HEK293 (cell line): ENCODE results near the gene CLASRP.

Experiments
- CTCF ChIA-PET: fragments of 350-600 bp; formaldehyde crosslinking; extraction: SDS; loops from one replicate; lab custom pipeline; 2021; ENCODE audit warnings: antibody characterized with exemption; lab: Yijun Ruan, JAX
- POLR2A ChIA-PET: fragments of 300-600 bp; formaldehyde crosslinking; extraction: SDS; loops from one replicate; lab custom pipeline; 2020; ENCODE audit warnings: antibody characterized with exemption, inconsistent platforms; lab: Yijun Ruan, JAX
- H3K27ac ChIP-seq: fragments of 200-500 bp; sonication (Bioruptor generic); 2 replicates; pipeline ENCODE4 v1.5.1; 2014; ENCODE audit warnings: low read depth, low read length, control low read depth, inconsistent platforms; ENCODE audit errors: extremely low read depth
- H3K36me3 ChIP-seq, 2 experiments: fragments of 200-500 bp in 1 of 2; sonication (Bioruptor generic) in 1 of 2; 1 replicate in 1 of 2; 2 replicates in 1 of 2; pipeline ENCODE4 v1.5.1; 2014 to 2017; ENCODE audit warnings: inconsistent platforms in 2 of 2, low read length in 2 of 2; ENCODE audit not compliant: control insufficient read depth in 2 of 2, insufficient read depth in 1 of 2
- H3K4me1 ChIP-seq: fragments of 200-500 bp; sonication (Bioruptor generic); 2 replicates; pipeline ENCODE4 v1.5.1; 2014; ENCODE audit warnings: mild to moderate bottlenecking, low read length, inconsistent platforms; ENCODE audit not compliant: control insufficient read depth, insufficient read depth
- H3K4me3 ChIP-seq: 2 replicates; pipeline ENCODE4 v1.5.1; 2011; ENCODE audit warnings: low read depth, mild to moderate bottlenecking, control low read depth, low read length, moderate library complexity
- H3K9me3 ChIP-seq: fragments of 200-500 bp; sonication (Bioruptor generic); 2 replicates; pipeline ENCODE4 v1.5.1; 2014; ENCODE audit warnings: low read depth, low read length, inconsistent platforms; ENCODE audit not compliant: control insufficient read depth, insufficient read depth
- GLIS2 ChIP-seq: fragments of 450-650 bp; formaldehyde crosslinking; IDR thresholded peaks from 2 replicates; pipeline ENCODE4 v1.5.1; 2016; ENCODE audit warnings: missing biosample characterization, missing genetic modification characterization
- KLF16 ChIP-seq: fragments of 450-650 bp; formaldehyde crosslinking; IDR thresholded peaks from 2 replicates; pipeline ENCODE4 v1.5.1; 2017; ENCODE audit warnings: missing biosample characterization, missing genetic modification characterization
- MYNN ChIP-seq: fragments of 450-650 bp; formaldehyde crosslinking; IDR thresholded peaks from 2 replicates; pipeline ENCODE4 v1.5.1; 2016; ENCODE audit warnings: missing biosample characterization, missing genetic modification characterization, borderline replicate concordance
- MZF1 ChIP-seq: fragments of 450-650 bp; formaldehyde crosslinking; IDR thresholded peaks from 2 replicates; pipeline ENCODE4 v1.5.1; 2017; ENCODE audit warnings: missing biosample characterization, missing genetic modification characterization, borderline replicate concordance
- SETDB1 ChIP-seq: IDR thresholded peaks from one replicate; pipeline ENCODE4 v1.6.1; 2017; ENCODE audit warnings: mild to moderate bottlenecking, low read length, moderate library complexity, mixed read lengths; ENCODE audit not compliant: insufficient read length
- YY1 ChIP-seq: fragments of 450-650 bp; formaldehyde crosslinking; IDR thresholded peaks from 2 replicates; pipeline ENCODE4 v1.5.1; 2018; ENCODE audit warnings: missing biosample characterization, missing genetic modification characterization
- ZBTB26 ChIP-seq: fragments of 450-650 bp; formaldehyde crosslinking; optimal IDR thresholded peaks from 2 replicates; pipeline ENCODE3; 2016; ENCODE audit warnings: missing biosample characterization, mild to moderate bottlenecking, missing genetic modification characterization
- ZFP3 ChIP-seq: fragments of 450-650 bp; formaldehyde crosslinking; IDR thresholded peaks from 2 replicates; pipeline ENCODE4 v1.5.1; 2016; ENCODE audit warnings: low read depth, missing biosample characterization, missing genetic modification characterization
- ZFP37 ChIP-seq: fragments of 450-650 bp; formaldehyde crosslinking; IDR thresholded peaks from 2 replicates; pipeline ENCODE4 v1.5.1; 2016; ENCODE audit warnings: missing biosample characterization, missing genetic modification characterization
- ZFP41 ChIP-seq: fragments of 450-650 bp; formaldehyde crosslinking; IDR thresholded peaks from 2 replicates; pipeline ENCODE4 v1.5.1; 2016; ENCODE audit warnings: missing biosample characterization, missing genetic modification characterization, borderline replicate concordance
- ZNF248 ChIP-seq: fragments of 450-650 bp; formaldehyde crosslinking; IDR thresholded peaks from 2 replicates; pipeline ENCODE4 v1.5.1; 2017; ENCODE audit warnings: missing biosample characterization, missing genetic modification characterization
- ZNF292 ChIP-seq: fragments of 450-650 bp; formaldehyde crosslinking; IDR thresholded peaks from 2 replicates; pipeline ENCODE4 v1.5.1; 2016; ENCODE audit warnings: low read depth, missing biosample characterization, missing genetic modification characterization, borderline replicate concordance
- ZNF311 ChIP-seq: fragments of 450-650 bp; formaldehyde crosslinking; IDR thresholded peaks from 2 replicates; pipeline ENCODE4 v1.5.1; 2017; ENCODE audit warnings: missing biosample characterization, missing genetic modification characterization, borderline replicate concordance
- ZNF391 ChIP-seq: fragments of 450-650 bp; formaldehyde crosslinking; IDR thresholded peaks from 2 replicates; pipeline ENCODE4 v1.5.1; 2016; ENCODE audit warnings: low read depth, missing biosample characterization, missing genetic modification characterization, borderline replicate concordance
- ZNF501 ChIP-seq: fragments of 450-650 bp; formaldehyde crosslinking; IDR thresholded peaks from 2 replicates; pipeline ENCODE4 v1.5.1; 2016; ENCODE audit warnings: missing biosample characterization, missing genetic modification characterization
- ZNF518A ChIP-seq: fragments of 450-650 bp; formaldehyde crosslinking; conservative IDR thresholded peaks from 2 replicates; pipeline ENCODE4 v1.5.1; 2016; ENCODE audit warnings: low read depth, missing biosample characterization, missing genetic modification characterization
- ZNF530 ChIP-seq: fragments of 450-650 bp; formaldehyde crosslinking; IDR thresholded peaks from 2 replicates; pipeline ENCODE4 v1.5.1; 2016; ENCODE audit warnings: low read depth, missing biosample characterization, missing genetic modification characterization
- ZNF560 ChIP-seq: fragments of 450-650 bp; formaldehyde crosslinking; IDR thresholded peaks from 2 replicates; pipeline ENCODE4 v1.5.1; 2017; ENCODE audit warnings: missing biosample characterization, missing genetic modification characterization, borderline replicate concordance
- ZNF596 ChIP-seq: fragments of 450-650 bp; IDR thresholded peaks from 2 replicates; pipeline ENCODE4 v1.5.0; 2018; ENCODE audit warnings: missing biosample characterization, mild to moderate bottlenecking, missing genetic modification characterization, moderate library complexity
- ZNF600 ChIP-seq: fragments of 450-650 bp; formaldehyde crosslinking; IDR thresholded peaks from 2 replicates; pipeline ENCODE4 v1.5.1; 2016; ENCODE audit warnings: missing biosample characterization, missing genetic modification characterization
- ZNF623 ChIP-seq: fragments of 450-650 bp; formaldehyde crosslinking; IDR thresholded peaks from 2 replicates; pipeline ENCODE4 v1.5.1; 2016; ENCODE audit warnings: missing biosample characterization, missing genetic modification characterization
- ZNF639 ChIP-seq: fragments of 450-650 bp; formaldehyde crosslinking; IDR thresholded peaks from 2 replicates; pipeline ENCODE4 v1.5.1; 2016; ENCODE audit warnings: missing biosample characterization, missing genetic modification characterization
- ZNF777 ChIP-seq: fragments of 450-650 bp; formaldehyde crosslinking; IDR thresholded peaks from 2 replicates; pipeline ENCODE4 v1.5.1; 2017; ENCODE audit warnings: missing biosample characterization, missing genetic modification characterization, borderline replicate concordance
- ZSCAN30 ChIP-seq: fragments of 450-650 bp; IDR thresholded peaks from 2 replicates; pipeline ENCODE4 v1.5.1; 2018; ENCODE audit warnings: missing biosample characterization, mild to moderate bottlenecking, missing genetic modification characterization, moderate library complexity

CLASRP gene

GRCh38 chr19:45078390-45079062 is 39.7 kb downstream of the CLASRP start:
- Histone ChIP-seq H3K36me3 (peaks cover 12 to 22% of the 10 kb centered on the region in 2 experiments; a peak in 2 of 3 replicates), H3K4me3 (peak overlapping the region; percentile 75), H3K4me1 (peaks cover 18% of the 10 kb centered on the region), H3K27ac (peak overlapping the region; percentile 62; the same call in 1 of the 2 replicates), H3K9me3 (no peaks in the 10 kb centered on the region)
- CTCF ChIA-PET, result interaction anchor here (0.6 to 2.9 kb wide), 3 partner anchors 12 to 167 kb away, joined by 3 to 13 read pairs (median 3); partner anchors contain the start of gene EXOC3L2
- TF ChIP-seq ZNF777 (no peak), ZNF639 (0 out of 2 replicates have a peak, but pooled peaks have one; percentile 2), ZNF391 (tag by site-specific recombination) (0 out of 2 replicates have a peak, but pooled peaks have one; percentile 13), MZF1 (tag by site-specific recombination) (peak; percentile 40; the same call in 1 of the 2 replicates), ZNF530 (tag by site-specific recombination) (no peak), ZNF600 (tag by site-specific recombination) (peak; percentile 73; the same call in 1 of the 2 replicates)
- POLR2A ChIA-PET, result interaction anchor here (0.6 to 3.5 kb wide), 7 partner anchors 11 to 207 kb away, joined by 3 to 45 read pairs (median 7); partner anchors contain the start of genes BLOC1S3, CLASRP, PPP1R37 and TRAPPC6A

GRCh38 chr19:45079063-45079910 is 40.4 kb downstream of the CLASRP start, which contains the start of gene GEMIN7:
TSS of gene GEMIN7 (plus strand) at chr19:45079260. CDS start at chr19:45090115, 10,855 bp downstream.
- Histone ChIP-seq H3K27ac (peak within 1 kb of the TSS; percentile 62; the same call in 1 of the 2 replicates), H3K4me1 (peaks cover 18% of the 10 kb centered on the region), H3K36me3 (peaks cover 12 to 23% of the 10 kb centered on the region in 2 experiments; a peak in 2 of 3 replicates), H3K9me3 (no peaks in the 10 kb centered on the region), H3K4me3 (peak within 1 kb of the TSS; percentile 75)
- ChIA-PET POLR2A (interaction anchor here (0.6 to 3.5 kb wide), 8 partner anchors 10 to 206 kb away, joined by 3 to 45 read pairs (median 6); partner anchors contain the start of genes BLOC1S3, CLASRP, PPP1R37 and TRAPPC6A), CTCF (interaction anchor here (0.6 to 2.9 kb wide), 5 partner anchors 11 to 90 kb away, joined by 3 to 13 read pairs (median 4); no protein-coding TSS in a partner anchor)
- TF ChIP-seq ZNF501 (tag by site-specific recombination), result no peak
- TF ChIP-seq ZNF311, result no peak
- TF ChIP-seq ZBTB26 (tag by site-specific recombination), result peak; percentile 61
- no peak for TF ChIP-seq ZFP3 (tag by site-specific recombination)
- TF ChIP-seq ZSCAN30 (tag by site-specific recombination), result peak; percentile 99
- TF ChIP-seq ZNF560 (tag by site-specific recombination), result no peak
- TF ChIP-seq YY1 (tag by site-specific recombination), result 0 out of 2 replicates have a peak, but pooled peaks have one; percentile 72
- 0 out of 2 replicates have a peak, but pooled peaks have one; percentile 22 for TF ChIP-seq ZNF518A (tag by site-specific recombination)
- TF ChIP-seq ZFP37 (tag by site-specific recombination), result no peak
- no peak for TF ChIP-seq ZNF623 (tag by site-specific recombination)
- TF ChIP-seq SETDB1, result no peak
- no peak for TF ChIP-seq ZNF248 (tag by site-specific recombination)
- no peak for TF ChIP-seq ZNF292 (tag by site-specific recombination)
- no peak for TF ChIP-seq ZFP41 (tag by site-specific recombination)
- TF ChIP-seq MYNN (tag by site-specific recombination), result no peak
- peak; percentile 85 for TF ChIP-seq GLIS2 (tag by site-specific recombination)
- peak; percentile 72 for TF ChIP-seq ZNF596 (tag by site-specific recombination)
- peak; percentile 63; the same call in 1 of the 2 replicates for TF ChIP-seq KLF16 (tag by site-specific recombination)
